GM12892 (cell line): Measurements from ENCODE around the gene RNF187.

Experiments used
- DNase-seq: peaks from one replicate; pipeline ENCODE4 v3.0.0; 2011; ENCODE audit not compliant: insufficient read length
- FAIRE-seq: peaks from 2 replicates; lab custom pipeline; 2011; peaks lifted over from hg19 to GRCh38; lab: Jason Lieb, UNC
- POLR2A ChIP-seq: IDR thresholded peaks from 2 replicates; pipeline ENCODE4 v1.6.1; 2011; ENCODE audit warnings: low read depth, low read length, control low read depth
- POLR2AphosphoS5 ChIP-seq: IDR thresholded peaks from 2 replicates; pipeline ENCODE4 v1.6.1; 2011; ENCODE audit warnings: low read depth, low read length, control low read depth
- TAF1 ChIP-seq: IDR thresholded peaks from 2 replicates; pipeline ENCODE4 v1.6.1; 2011; ENCODE audit warnings: low read depth, mild to moderate bottlenecking, control low read depth, low read length, borderline replicate concordance

Gene RNF187

DNA sequence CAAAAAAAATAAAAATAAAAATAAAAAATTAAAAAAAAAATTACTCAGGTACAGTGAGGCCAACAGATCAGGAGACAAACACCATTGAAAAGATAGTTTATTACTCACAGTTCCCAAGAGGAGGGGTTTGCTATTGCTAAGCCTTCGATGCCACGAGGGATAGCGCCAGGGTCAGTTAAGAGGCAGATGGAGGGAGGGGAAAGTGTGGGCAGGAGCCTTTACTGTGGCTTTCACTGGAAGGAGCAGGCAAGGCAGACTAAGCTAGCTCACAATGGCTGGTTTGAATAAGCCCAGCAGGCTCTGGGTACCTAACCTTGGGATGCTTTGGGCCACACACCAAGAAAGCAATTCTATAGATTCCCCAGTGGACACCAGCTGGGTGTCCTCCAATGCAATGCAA lies 12.7 kb upstream of the RNF187 start:
- DNase-seq (no peak), FAIRE-seq (no peak)
- TF ChIP-seq POLR2AphosphoS5 (no peak), POLR2A (no peak), TAF1 (no peak)

GRCh38 chr1:228475812-228476211 lies 11.4 kb upstream of the RNF187 start:
- TF ChIP-seq POLR2AphosphoS5, result no peak
- TF ChIP-seq POLR2A, result no peak
- TF ChIP-seq TAF1, result no peak
- FAIRE-seq (no peak), DNase-seq (no peak)

DNA sequence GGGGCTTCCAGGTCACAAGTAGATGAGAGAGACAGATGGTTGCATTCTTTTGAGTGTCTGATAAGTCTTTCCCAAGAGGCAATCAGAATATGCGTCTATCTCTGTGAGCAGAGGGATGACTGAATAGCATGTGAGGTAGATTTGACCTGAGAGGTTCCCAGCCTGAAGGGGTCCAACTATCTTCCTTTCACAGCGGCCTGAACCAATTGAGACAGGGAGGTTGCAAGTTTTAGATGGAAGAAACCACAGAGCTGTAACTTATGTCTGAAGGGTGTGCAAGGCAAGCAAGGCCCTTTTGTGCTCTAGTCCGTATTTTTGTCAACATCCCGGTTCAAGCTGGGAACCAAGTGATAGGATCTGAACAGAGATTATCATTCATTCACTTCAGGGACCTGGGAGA lies 9.9 kb upstream of the RNF187 start:
- no peak for TF ChIP-seq POLR2AphosphoS5
- TF ChIP-seq TAF1, result no peak
- no peak for TF ChIP-seq POLR2A
- FAIRE-seq (no peak), DNase-seq (no peak)

DNA sequence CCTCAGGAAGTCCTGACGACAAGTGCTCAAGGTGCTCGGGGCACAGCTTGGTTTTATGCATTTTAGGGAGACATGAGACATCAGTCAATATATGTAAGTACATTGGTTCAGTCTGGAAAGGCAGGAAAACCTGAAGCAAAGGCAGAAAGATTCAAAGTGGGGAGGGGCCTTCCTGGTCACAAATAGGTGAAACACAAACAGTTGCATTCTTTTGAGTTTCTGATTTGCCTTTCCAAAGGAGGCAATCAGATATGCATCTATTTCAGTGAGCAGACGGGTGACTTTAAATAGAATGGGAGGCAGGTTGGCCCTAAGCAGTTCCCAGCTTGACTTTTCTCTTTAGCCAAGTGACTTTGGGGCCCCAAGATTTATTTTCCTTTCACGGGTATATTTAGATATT lies 8.9 kb upstream of the RNF187 start:
- DNase-seq (no peak), FAIRE-seq (no peak)
- no peak for TF ChIP-seq POLR2AphosphoS5
- TF ChIP-seq TAF1, result no peak
- no peak for TF ChIP-seq POLR2A

DNA sequence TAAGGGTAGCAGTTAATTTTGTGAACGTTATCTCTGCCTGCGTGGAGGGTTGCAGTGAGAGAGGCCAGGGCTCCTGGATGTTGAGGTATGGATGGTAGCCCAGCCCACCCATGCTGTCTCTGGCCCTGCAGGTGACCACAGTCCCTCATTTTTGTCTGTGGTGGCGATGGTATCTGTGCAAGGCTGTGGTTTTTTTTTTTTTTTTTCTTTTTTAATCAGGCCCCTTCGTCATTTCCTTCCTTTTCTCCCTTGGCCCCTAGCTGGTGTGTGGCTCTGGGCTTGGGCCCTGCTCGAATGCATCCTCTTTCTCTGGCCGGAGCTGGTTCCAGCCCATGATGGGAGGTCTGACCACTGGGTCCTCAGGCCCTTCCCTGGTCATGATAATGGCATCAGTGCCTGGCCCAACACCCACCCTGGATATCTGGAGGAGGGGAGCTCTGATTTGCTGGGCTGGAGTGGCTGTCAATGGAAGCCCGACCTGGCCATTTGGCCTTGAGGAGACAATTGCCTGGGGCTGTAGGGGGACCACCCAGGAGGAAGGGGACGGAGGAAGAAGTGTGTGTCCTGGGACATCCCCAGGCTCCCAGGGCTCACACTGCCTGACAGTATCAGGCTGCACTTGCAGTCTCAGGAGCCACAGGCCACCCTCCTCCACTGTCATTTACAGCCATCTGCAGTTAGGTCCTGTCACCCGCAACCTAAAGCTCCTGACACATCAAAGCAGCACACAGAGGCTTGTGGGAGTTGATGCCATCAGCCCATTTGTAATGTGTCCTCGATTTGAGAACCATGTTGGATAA lies 8.1 kb upstream of the RNF187 start:
- no peak for TF ChIP-seq TAF1
- TF ChIP-seq POLR2AphosphoS5, result no peak
- no peak for TF ChIP-seq POLR2A
- FAIRE-seq (peak; percentile 80), DNase-seq (no peak)

DNA sequence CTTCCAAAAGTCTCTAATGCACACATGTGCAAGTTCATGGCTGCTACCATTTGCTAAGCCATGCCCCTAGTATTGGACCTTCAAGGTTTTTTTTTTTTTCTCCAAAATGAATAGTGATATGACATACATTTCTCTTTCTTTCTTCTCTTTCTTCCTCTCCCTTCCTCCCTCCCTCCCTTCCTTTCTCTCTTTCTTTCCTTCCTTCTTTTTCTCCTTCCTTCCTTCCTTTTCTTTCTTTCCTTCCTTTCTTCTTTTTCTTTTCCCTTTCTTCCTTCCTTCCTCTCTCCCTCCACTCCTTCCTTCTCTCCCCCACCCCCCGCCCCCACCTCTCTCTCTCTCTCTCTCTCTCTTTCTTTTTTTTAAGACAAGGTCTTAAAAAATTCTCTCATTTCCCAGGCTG lies 3.4 kb upstream of the RNF187 start:
- FAIRE-seq, result no peak

GRCh38 chr1:228486596-228487335 lies 416 bp upstream of the RNF187 start:
- TF ChIP-seq POLR2AphosphoS5, result peak; percentile 73; the same call in 1 of the 2 replicates
- TF ChIP-seq TAF1, result peak; percentile 46; the same call in 1 of the 2 replicates
- TF ChIP-seq POLR2A, result peak; percentile 63; the same call in 1 of the 2 replicates
- FAIRE-seq (peak; percentile 95), DNase-seq (peak; percentile 73)

More for the DNA sequence above, 3.4 kb upstream of the RNF187 start:
- no peak for TF ChIP-seq TAF1
- no peak for TF ChIP-seq POLR2AphosphoS5
- no peak for TF ChIP-seq POLR2A
- DNase-seq, result no peak

DNA sequence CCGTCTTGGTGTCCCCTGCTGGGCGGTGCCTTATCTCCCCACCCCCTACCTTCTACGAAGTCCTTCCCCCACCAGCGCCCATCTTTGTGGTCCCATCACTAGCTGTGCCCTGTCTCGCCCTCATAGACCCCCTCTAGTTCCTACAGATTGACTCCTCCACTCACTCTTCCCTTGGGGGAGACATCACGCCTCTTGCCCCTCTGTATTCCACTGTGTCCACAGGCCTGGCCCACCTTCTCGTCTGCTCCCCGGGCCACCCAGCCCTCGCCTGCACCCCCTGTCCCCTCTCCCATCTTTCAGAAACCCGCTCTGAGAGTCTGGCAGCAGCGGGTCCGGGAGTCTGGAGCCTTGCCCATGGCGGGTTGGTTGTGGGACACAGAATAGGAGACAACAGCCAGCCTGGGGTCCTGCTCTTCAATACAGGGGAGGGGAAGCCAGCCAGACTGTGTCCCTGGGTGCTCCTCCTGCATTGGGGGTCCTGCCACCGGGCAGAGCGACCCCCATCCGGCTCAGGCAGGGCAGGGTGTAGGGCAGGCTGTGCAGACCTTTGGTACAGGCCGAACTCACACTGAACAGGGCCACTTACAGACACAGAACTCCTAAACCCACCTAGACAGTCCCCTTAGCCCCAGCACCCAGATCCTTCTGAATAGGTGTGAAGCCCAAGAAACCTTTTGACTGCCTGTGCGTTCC lies 1.1 kb downstream of the RNF187 start:
- no peak for DNase-seq
- peak; percentile 73 for FAIRE-seq
- no peak for TF ChIP-seq TAF1
- TF ChIP-seq POLR2AphosphoS5, result no peak
- no peak for TF ChIP-seq POLR2A

GRCh38 chr1:228488818-228489674 lies 1.9 kb downstream of the RNF187 start:
- FAIRE-seq, result no peak
- no peak for DNase-seq
- no peak for TF ChIP-seq POLR2A
- no peak for TF ChIP-seq POLR2AphosphoS5
- no peak for TF ChIP-seq TAF1

- no peak for TF ChIP-seq POLR2AphosphoS5
- no peak for TF ChIP-seq TAF1
- TF ChIP-seq POLR2A, result no peak
- DNase-seq (no peak), FAIRE-seq (no peak)
Measured at GRCh38 chr1:228490120-228491078, 3.2 kb downstream of the RNF187 start.
